ENCODE measurements around the gene SASH3. TPM values are rescaled to one million over a fixed set of nuclear protein-coding genes. Genes with fewer than 3 reads are reported as not detected.

The SASH3 gene
- polyA plus RNA-seq, 2 of the 4 experiments (the other 2 are of a cell fraction) = not detected

DNA sequence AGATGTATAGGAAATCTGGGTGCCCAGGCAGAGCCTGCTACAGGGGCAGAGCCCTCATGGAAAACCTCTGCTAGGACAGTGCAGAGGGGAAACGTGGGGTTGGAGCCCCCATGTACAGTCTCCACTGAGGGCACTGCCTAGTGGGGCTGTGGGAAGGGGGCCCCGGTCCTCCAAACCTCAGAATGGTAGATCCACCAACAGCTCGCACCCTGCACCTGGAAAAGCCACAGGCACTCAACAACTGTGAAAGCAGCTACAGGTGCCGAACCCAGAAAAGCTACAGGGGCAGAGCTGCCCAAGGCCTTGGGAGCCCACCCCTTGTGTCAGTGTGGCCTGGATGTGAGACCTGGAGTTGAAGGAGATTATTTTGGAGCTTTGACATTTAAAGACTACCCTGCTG lies 46.4 kb upstream of the SASH3 start:
- Histone ChIP-seq H3K9me3 (no peaks in the 10 kb centered on the region), H3K4me3 (no peak overlapping the region), H3K4me1 (no peaks in the 10 kb centered on the region), H3K4me2 (no peak overlapping the region), H3K27ac (no peak overlapping the region)
- no CpG with 5 or more reads among the region's 4 CpGs for WGBS (ENCODE audit: missing lambda C conversion rate)
- FAIRE-seq = no peak
- ChIA-PET CTCF (interaction anchor here (2.4 kb wide), 1 partner anchor 96 kb away, joined by 18 read pairs; no protein-coding TSS in a partner anchor), POLR2A (no interaction called here)
- ATAC-seq = no peak
- no peak for DNase-seq (ENCODE audit: low read depth in 1 of 2, low spot score in 1 of 2)
- no peak for TF ChIP-seq NPAS2 (CRISPR knock-in tag; IDR thresholded peaks at IDR 0.05; ENCODE audit: borderline replicate concordance)
- TF ChIP-seq, protein P1, sequence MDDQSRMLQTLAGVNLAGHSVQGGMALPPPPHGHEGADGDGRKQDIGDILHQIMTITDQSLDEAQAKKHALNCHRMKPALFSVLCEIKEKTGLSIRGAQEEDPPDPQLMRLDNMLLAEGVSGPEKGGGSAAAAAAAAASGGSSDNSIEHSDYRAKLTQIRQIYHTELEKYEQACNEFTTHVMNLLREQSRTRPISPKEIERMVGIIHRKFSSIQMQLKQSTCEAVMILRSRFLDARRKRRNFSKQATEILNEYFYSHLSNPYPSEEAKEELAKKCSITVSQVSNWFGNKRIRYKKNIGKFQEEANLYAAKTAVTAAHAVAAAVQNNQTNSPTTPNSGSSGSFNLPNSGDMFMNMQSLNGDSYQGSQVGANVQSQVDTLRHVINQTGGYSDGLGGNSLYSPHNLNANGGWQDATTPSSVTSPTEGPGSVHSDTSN (IDR thresholded peaks at IDR 0.05) = no peak
- TF ChIP-seq RARB (CRISPR knock-in tag; IDR thresholded peaks at IDR 0.05) = no peak
- TF ChIP-seq KDM5A (IDR thresholded peaks at IDR 0.05) = no peak
- no peak for TF ChIP-seq CBX2 (IDR thresholded peaks at IDR 0.05; ENCODE audit: borderline replicate concordance, low read depth)
- TF ChIP-seq, protein P2, sequence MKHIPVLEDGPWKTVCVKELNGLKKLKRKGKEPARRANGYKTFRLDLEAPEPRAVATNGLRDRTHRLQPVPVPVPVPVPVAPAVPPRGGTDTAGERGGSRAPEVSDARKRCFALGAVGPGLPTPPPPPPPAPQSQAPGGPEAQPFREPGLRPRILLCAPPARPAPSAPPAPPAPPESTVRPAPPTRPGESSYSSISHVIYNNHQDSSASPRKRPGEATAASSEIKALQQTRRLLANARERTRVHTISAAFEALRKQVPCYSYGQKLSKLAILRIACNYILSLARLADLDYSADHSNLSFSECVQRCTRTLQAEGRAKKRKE (CRISPR knock-in tag; IDR thresholded peaks at IDR 0.05; ENCODE audit: low read depth) = no peak
- no peak for TF ChIP-seq PHF8 (IDR thresholded peaks at IDR 0.05; ENCODE audit: borderline replicate concordance, low read depth)
- no peak for TF ChIP-seq SMC3 (IDR thresholded peaks at IDR 0.05)
- TF ChIP-seq CHD2 (IDR thresholded peaks at IDR 0.05; ENCODE audit: low read length, partially characterized antibody) = no peak
- no peak for TF ChIP-seq EP300 (IDR thresholded peaks at IDR 0.05)
- no peak for TF ChIP-seq RNF2 (IDR thresholded peaks at IDR 0.05; ENCODE audit: borderline replicate concordance, low read depth)
- TF ChIP-seq ZC3H11A (IDR thresholded peaks at IDR 0.05) = no peak
- TF ChIP-seq ZSCAN20 (CRISPR knock-in tag; IDR thresholded peaks at IDR 0.05) = no peak
- no peak for TF ChIP-seq CEBPB (IDR thresholded peaks at IDR 0.05)
- TF ChIP-seq, protein P3, sequence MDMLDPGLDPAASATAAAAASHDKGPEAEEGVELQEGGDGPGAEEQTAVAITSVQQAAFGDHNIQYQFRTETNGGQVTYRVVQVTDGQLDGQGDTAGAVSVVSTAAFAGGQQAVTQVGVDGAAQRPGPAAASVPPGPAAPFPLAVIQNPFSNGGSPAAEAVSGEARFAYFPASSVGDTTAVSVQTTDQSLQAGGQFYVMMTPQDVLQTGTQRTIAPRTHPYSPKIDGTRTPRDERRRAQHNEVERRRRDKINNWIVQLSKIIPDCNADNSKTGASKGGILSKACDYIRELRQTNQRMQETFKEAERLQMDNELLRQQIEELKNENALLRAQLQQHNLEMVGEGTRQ (IDR thresholded peaks at IDR 0.05) = no peak
- no peak for TF ChIP-seq HEYL (CRISPR knock-in tag; IDR thresholded peaks at IDR 0.05)
- TF ChIP-seq, protein P4, sequence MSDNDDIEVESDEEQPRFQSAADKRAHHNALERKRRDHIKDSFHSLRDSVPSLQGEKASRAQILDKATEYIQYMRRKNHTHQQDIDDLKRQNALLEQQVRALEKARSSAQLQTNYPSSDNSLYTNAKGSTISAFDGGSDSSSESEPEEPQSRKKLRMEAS (IDR thresholded peaks at IDR 0.05) = no peak

DNA sequence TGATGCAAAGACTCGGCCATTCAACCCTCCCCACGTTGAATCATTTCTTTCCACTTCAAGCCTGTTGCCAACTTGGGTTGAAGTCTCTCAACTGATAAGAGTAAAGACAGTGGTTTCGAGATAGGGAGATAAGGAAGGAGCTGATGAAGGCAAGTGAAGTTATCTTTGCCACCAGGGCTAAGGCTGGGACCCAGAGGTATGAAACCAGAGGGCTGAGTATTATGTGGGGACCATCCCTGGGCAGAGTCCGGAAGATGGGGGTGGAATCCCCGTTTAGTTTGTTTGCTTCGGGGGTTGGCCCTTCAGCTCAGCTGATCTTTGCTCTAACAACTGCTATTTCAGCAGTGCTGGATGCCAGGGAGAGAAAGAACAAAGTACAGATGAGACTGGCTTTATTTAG lies 43.3 kb upstream of the SASH3 start:
- H3K4me2 ChIP-seq = no peak overlapping the region
- DNase-seq (ENCODE audit: low read depth in 1 of 2, low spot score in 1 of 2) = no peak
- no peaks in the 10 kb centered on the region for H3K4me1 ChIP-seq
- no peaks in the 10 kb centered on the region for H3K9me3 ChIP-seq
- ChIA-PET CTCF (interaction anchor here (3.3 kb wide), 1 partner anchor 11 kb away, joined by 37 read pairs; no protein-coding TSS in a partner anchor), POLR2A (no interaction called here)
- H3K4me3 ChIP-seq = no peak overlapping the region
- no peak for ATAC-seq
- no peak overlapping the region for H3K27ac ChIP-seq
- WGBS (ENCODE audit: missing lambda C conversion rate) = 26% methylated on average over 6 of the region's 6 CpGs
- TF ChIP-seq ZSCAN20 (CRISPR knock-in tag; IDR thresholded peaks at IDR 0.05) (no peak), CBX8 (IDR thresholded peaks at IDR 0.05) (no peak), NFE2L2 (conservative IDR thresholded peaks at IDR 0.05; ENCODE audit: low read length) (no peak), HEYL (CRISPR knock-in tag; IDR thresholded peaks at IDR 0.05) (no peak), MYC (IDR thresholded peaks at IDR 0.05; ENCODE audit: borderline replicate concordance, low read length) (no peak), POLR2AphosphoS2 (conservative IDR thresholded peaks at IDR 0.05; ENCODE audit: low read length) (no peak), NR3C1 (IDR thresholded peaks at IDR 0.05) (no peak), HOXB5 (CRISPR knock-in tag; IDR thresholded peaks at IDR 0.05) (no peak), EHMT2 (IDR thresholded peaks at IDR 0.05; ENCODE audit: low read depth) (no peak), FOSL2 (IDR thresholded peaks at IDR 0.05) (no peak), FOSL2 (CRISPR knock-in tag; IDR thresholded peaks at IDR 0.05) (no peak), JUNB (IDR thresholded peaks at IDR 0.05) (no peak), CBX2 (IDR thresholded peaks at IDR 0.05; ENCODE audit: borderline replicate concordance, low read depth) (no peak)
- TF ChIP-seq, protein P5, sequence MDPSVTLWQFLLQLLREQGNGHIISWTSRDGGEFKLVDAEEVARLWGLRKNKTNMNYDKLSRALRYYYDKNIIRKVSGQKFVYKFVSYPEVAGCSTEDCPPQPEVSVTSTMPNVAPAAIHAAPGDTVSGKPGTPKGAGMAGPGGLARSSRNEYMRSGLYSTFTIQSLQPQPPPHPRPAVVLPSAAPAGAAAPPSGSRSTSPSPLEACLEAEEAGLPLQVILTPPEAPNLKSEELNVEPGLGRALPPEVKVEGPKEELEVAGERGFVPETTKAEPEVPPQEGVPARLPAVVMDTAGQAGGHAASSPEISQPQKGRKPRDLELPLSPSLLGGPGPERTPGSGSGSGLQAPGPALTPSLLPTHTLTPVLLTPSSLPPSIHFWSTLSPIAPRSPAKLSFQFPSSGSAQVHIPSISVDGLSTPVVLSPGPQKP (IDR thresholded peaks at IDR 0.05; ENCODE audit: low read depth, low read length) = no peak
- TF ChIP-seq, protein P6, sequence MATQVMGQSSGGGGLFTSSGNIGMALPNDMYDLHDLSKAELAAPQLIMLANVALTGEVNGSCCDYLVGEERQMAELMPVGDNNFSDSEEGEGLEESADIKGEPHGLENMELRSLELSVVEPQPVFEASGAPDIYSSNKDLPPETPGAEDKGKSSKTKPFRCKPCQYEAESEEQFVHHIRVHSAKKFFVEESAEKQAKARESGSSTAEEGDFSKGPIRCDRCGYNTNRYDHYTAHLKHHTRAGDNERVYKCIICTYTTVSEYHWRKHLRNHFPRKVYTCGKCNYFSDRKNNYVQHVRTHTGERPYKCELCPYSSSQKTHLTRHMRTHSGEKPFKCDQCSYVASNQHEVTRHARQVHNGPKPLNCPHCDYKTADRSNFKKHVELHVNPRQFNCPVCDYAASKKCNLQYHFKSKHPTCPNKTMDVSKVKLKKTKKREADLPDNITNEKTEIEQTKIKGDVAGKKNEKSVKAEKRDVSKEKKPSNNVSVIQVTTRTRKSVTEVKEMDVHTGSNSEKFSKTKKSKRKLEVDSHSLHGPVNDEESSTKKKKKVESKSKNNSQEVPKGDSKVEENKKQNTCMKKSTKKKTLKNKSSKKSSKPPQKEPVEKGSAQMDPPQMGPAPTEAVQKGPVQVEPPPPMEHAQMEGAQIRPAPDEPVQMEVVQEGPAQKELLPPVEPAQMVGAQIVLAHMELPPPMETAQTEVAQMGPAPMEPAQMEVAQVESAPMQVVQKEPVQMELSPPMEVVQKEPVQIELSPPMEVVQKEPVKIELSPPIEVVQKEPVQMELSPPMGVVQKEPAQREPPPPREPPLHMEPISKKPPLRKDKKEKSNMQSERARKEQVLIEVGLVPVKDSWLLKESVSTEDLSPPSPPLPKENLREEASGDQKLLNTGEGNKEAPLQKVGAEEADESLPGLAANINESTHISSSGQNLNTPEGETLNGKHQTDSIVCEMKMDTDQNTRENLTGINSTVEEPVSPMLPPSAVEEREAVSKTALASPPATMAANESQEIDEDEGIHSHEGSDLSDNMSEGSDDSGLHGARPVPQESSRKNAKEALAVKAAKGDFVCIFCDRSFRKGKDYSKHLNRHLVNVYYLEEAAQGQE (IDR thresholded peaks at IDR 0.05) = no peak
- TF ChIP-seq, protein P7, sequence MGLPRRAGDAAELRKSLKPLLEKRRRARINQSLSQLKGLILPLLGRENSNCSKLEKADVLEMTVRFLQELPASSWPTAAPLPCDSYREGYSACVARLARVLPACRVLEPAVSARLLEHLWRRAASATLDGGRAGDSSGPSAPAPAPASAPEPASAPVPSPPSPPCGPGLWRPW (IDR thresholded peaks at IDR 0.05) = no peak
- TF ChIP-seq, protein P3 (IDR thresholded peaks at IDR 0.05) = no peak
- no peak for FAIRE-seq
